ENCODE results near the gene LZTS3. TPM values are rescaled to one million over a fixed set of nuclear protein-coding genes. Genes with fewer than 3 reads are reported as not detected.

Gene LZTS3
- total and polyA plus RNA-seq, 4 donors, result 8.8 to 18.6 (median 13.1) TPM

DNA sequence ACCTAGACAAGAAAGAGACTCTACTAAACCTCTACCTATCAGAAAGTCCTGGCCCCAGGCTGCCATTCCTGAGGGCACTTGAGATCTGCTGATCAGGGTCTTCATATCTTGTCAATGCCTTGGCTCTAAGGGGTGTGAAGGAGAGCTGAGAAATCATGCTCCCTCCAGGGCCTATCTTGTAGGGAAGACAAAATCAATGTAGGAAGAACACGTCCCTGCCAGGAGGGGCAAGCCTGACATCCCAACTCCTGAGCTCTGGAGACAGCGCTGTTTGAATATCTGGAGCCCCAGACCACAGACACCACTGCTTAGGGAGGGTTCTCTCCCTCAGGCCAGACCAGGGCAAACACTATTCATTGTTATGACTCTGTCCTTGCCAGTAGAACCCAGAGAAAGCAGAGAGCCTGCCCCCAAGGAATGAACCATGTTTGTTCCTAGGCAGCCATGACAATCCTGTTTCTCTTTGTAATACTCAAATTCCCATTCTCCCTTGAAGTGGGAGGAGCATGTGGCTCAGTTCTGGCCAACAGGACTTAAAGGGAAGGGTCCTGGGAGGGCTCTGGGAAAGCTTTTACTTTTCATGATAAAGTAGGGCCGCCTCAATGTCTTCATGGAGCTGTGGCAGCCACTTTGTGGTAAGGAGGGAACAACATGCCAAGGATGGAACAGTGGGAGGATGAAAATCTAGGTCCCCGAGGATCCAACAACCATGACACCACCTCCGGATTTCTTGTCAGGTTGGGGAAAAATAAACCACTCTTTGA lies 11.9 kb downstream of the LZTS3 start:
- H3K9me3 ChIP-seq (ENCODE audit: control insufficient read depth in 4 of 4, insufficient read depth in 3 of 4, low read length in 3 of 4), result peaks cover 0 to 2% (median 0%) of the 10 kb centered on the region in 4 donors
- ATAC-seq (ENCODE audit: insufficient read depth, low FRiP score) (no peak), DNase-seq (no peak)
- WGBS, 2 donors, result 75 to 89% methylated on average over 5 of the region's 5 CpGs
- no peak for TF ChIP-seq CTCF (IDR thresholded peaks at IDR 0.05; ENCODE audit: control extremely low read depth, extremely low read depth)
- peaks cover 10 to 27% (median 14%) of the 10 kb centered on the region in 5 donors for H3K4me1 ChIP-seq (ENCODE audit: control insufficient read depth in 5 of 5, insufficient read depth in 5 of 5, low read length in 5 of 5)
- peaks cover 0 to 6% (median 2%) of the 10 kb centered on the region in 4 donors for H3K36me3 ChIP-seq (ENCODE audit: control insufficient read depth in 4 of 4, insufficient read depth in 4 of 4, low read length in 4 of 4)
- H3K9ac ChIP-seq (ENCODE audit: insufficient read depth in 1 of 2, low read length in 2 of 2), result no peak overlapping the region
- H3K27ac ChIP-seq (ENCODE audit: low read depth in 1 of 2, low read length in 1 of 2), result no peak overlapping the region
- no peak overlapping the region for H3K4me3 ChIP-seq
- no peaks in the 10 kb centered on the region for H3K27me3 ChIP-seq (ENCODE audit: control insufficient read depth in 3 of 3, insufficient read depth in 3 of 3, low read length in 2 of 3)

- no peak for TF ChIP-seq CTCF (IDR thresholded peaks at IDR 0.05; ENCODE audit: control extremely low read depth, extremely low read depth)
- DNase-seq (no peak), ATAC-seq (ENCODE audit: insufficient read depth, low FRiP score) (no peak)
- H3K27me3 ChIP-seq (ENCODE audit: control insufficient read depth in 3 of 3, insufficient read depth in 3 of 3, low read length in 2 of 3), result no peaks in the 10 kb centered on the region
- H3K9ac ChIP-seq (ENCODE audit: insufficient read depth in 1 of 2, low read length in 2 of 2), result no peak overlapping the region
- no peak overlapping the region for H3K27ac ChIP-seq (ENCODE audit: low read depth in 1 of 2, low read length in 1 of 2)
- 93 to 97% methylated on average over 6 of the region's 6 CpGs for WGBS, 2 donors
- H3K9me3 ChIP-seq (ENCODE audit: control insufficient read depth in 4 of 4, insufficient read depth in 3 of 4, low read length in 3 of 4), result peaks cover 0 to 2% (median 0%) of the 10 kb centered on the region in 4 donors
- H3K4me3 ChIP-seq, result no peak overlapping the region
- peaks cover 6 to 23% (median 14%) of the 10 kb centered on the region in 5 donors for H3K4me1 ChIP-seq (ENCODE audit: control insufficient read depth in 5 of 5, insufficient read depth in 5 of 5, low read length in 5 of 5)
- peaks cover 0 to 6% (median 2%) of the 10 kb centered on the region in 4 donors for H3K36me3 ChIP-seq (ENCODE audit: control insufficient read depth in 4 of 4, insufficient read depth in 4 of 4, low read length in 4 of 4)
These were observed 12.9 kb downstream of the LZTS3 start for GRCh38 chr20:3160418-3160817.

DNA sequence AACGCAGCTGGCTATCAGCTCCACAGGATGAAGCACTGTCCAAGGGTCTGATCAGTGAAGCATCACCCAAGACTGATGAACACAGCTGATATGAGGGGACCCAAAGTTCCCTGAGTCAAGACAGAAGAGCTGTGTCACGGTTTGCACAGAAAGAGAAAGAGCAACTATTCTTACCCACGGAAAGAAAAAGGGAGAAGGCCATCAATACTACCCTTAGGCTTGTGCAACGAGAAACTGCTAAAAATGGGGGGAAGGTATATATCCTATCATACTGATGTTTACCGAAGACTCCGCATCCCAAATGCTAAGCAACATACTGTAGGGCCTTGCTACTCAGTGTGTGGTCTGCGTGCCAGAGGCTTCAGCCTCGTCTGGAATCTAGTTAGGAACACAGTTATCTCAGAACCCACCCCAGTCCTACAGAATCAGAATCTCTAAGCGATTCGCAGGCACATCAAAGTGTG lies 14.3 kb downstream of the LZTS3 start:
- WGBS, 2 donors, result 3% methylated on average over 10 of the region's 10 CpGs
- Histone ChIP-seq H3K9ac (ENCODE audit: insufficient read depth in 1 of 2, low read length in 2 of 2) (peak overlapping the region; percentile 92 to 96), H3K27me3 (ENCODE audit: control insufficient read depth in 3 of 3, insufficient read depth in 3 of 3, low read length in 2 of 3) (no peaks in the 10 kb centered on the region), H3K27ac (ENCODE audit: low read depth in 1 of 2, low read length in 1 of 2) (peak overlapping the region; percentile 94 to 97), H3K36me3 (ENCODE audit: control insufficient read depth in 4 of 4, insufficient read depth in 4 of 4, low read length in 4 of 4) (peaks cover 0 to 8% (median 4%) of the 10 kb centered on the region in 4 donors), H3K4me3 (peak overlapping the region; percentile 99), H3K9me3 (ENCODE audit: control insufficient read depth in 4 of 4, insufficient read depth in 3 of 4, low read length in 3 of 4) (peaks cover 0 to 2% (median 0%) of the 10 kb centered on the region in 4 donors), H3K4me1 (ENCODE audit: control insufficient read depth in 5 of 5, insufficient read depth in 5 of 5, low read length in 5 of 5) (peaks cover 6 to 17% (median 14%) of the 10 kb centered on the region in 5 donors)
- DNase-seq (no peak), ATAC-seq (ENCODE audit: insufficient read depth, low FRiP score) (no peak)
- no peak for TF ChIP-seq CTCF (IDR thresholded peaks at IDR 0.05; ENCODE audit: control extremely low read depth, extremely low read depth)
